NCI-H510A (cell line): ENCODE measurements around the gene NOD2.

ENCODE experiments used
- DNase-seq: peaks from one replicate; lab custom pipeline; 2025; lab: John Stamatoyannopoulos, UW

Gene NOD2

GRCh38 chr16:50742576-50743200 is 49.3 kb downstream of the NOD2 start:
- DNase-seq = no peak

GRCh38 chr16:50743581-50744225 is 50.3 kb downstream of the NOD2 start:
- no peak for DNase-seq

- DNase-seq = no peak
These were observed 51.5 kb downstream of the NOD2 start for GRCh38 chr16:50744881-50745280.

- DNase-seq = no peak
These were observed 52.5 kb downstream of the NOD2 start for GRCh38 chr16:50745940-50746339.

- DNase-seq = peak; percentile 31
These were observed 54.0 kb downstream of the NOD2 start for GRCh38 chr16:50747207-50747956.

- no peak for DNase-seq
These were observed 58.1 kb downstream of the NOD2 start for GRCh38 chr16:50751528-50751927.

GRCh38 chr16:50752471-50753235 is 59.2 kb downstream of the NOD2 start:
- DNase-seq = no peak

- DNase-seq = no peak
These were observed 63.1 kb downstream of the NOD2 start for GRCh38 chr16:50756473-50756872.

GRCh38 chr16:50761267-50761666 is 67.9 kb downstream of the NOD2 start:
- DNase-seq = no peak

- DNase-seq = no peak
These were observed 68.8 kb downstream of the NOD2 start for GRCh38 chr16:50762241-50762640.

GRCh38 chr16:50763211-50763610 is 69.8 kb downstream of the NOD2 start:
- DNase-seq = no peak

- DNase-seq = no peak
These were observed 71.9 kb downstream of the NOD2 start for GRCh38 chr16:50765260-50765659.

- no peak for DNase-seq
These were observed 72.5 kb downstream of the NOD2 start for GRCh38 chr16:50765861-50766260.

GRCh38 chr16:50767197-50767596 is 73.8 kb downstream of the NOD2 start:
- DNase-seq = no peak

GRCh38 chr16:50771366-50771765 is 78.0 kb downstream of the NOD2 start:
- no peak for DNase-seq

GRCh38 chr16:50774405-50774804 is 81.0 kb downstream of the NOD2 start:
- no peak for DNase-seq

GRCh38 chr16:50774960-50775359 is 81.6 kb downstream of the NOD2 start:
- DNase-seq = no peak

GRCh38 chr16:50776037-50776436 is 82.6 kb downstream of the NOD2 start:
- DNase-seq = no peak

GRCh38 chr16:50778284-50779163 is 85.1 kb downstream of the NOD2 start:
- DNase-seq = no peak

- no peak for DNase-seq
These were observed 87.6 kb downstream of the NOD2 start for GRCh38 chr16:50781043-50781442.

GRCh38 chr16:50781518-50781917 is 88.1 kb downstream of the NOD2 start:
- no peak for DNase-seq
